ENCODE measurements around the gene TMEM222. TPM values are rescaled to one million over a fixed set of nuclear protein-coding genes. Genes with fewer than 3 reads are reported as not detected.

Gene TMEM222
- polyA plus RNA-seq, 1 donor from 2014 or later, result 80.6 TPM

DNA sequence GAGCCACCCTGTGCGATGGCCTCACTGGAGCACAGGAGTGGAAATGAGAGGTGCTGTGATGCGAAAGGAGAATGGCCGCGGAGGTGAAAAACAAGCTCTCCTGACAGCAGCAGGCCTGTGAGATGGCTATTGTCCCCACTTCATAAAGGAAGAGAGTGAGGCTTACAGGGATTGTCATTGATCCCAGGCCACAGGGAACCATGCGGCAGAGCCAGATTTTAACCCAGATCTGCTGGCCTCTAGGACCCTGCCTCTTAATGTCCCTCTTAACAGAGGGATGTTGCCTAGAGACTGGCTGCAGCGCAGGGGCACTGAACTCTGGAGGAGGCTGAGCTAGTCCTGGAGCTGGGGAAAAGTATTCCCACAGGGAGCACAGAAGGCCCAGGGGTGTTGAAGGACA, 16.8 kb downstream of the TMEM222 start:
- Histone ChIP-seq H3K9ac (ENCODE audit: low read length) (no peak overlapping the region), H3F3A (ENCODE audit: insufficient read depth, low read length, poor library complexity, severe bottlenecking) (no peaks in the 10 kb centered on the region), H3K27me3 (ENCODE audit: insufficient read depth, low read depth, low read length) (no peaks in the 10 kb centered on the region), H3K4me3 (ENCODE audit: low read length) (no peak overlapping the region), H3K4me2 (ENCODE audit: low read length) (no peak overlapping the region), H3K9me2 (ENCODE audit: insufficient read depth, low read length) (no peaks in the 10 kb centered on the region), H3K36me3 (ENCODE audit: insufficient read depth, low read length) (no peaks in the 10 kb centered on the region), H3K9me3 (ENCODE audit: low read length) (no peaks in the 10 kb centered on the region), H3K79me2 (replicated peaks; ENCODE audit: insufficient read depth, low read length) (no peaks in the 10 kb centered on the region), H4K20me1 (ENCODE audit: insufficient read depth) (no peaks in the 10 kb centered on the region), H3K27ac (ENCODE audit: low read length) (no peak overlapping the region), H2AFZ (ENCODE audit: low read depth, low read length) (no peak overlapping the region)
- TF ChIP-seq EP300 (conservative IDR thresholded peaks at IDR 0.05; ENCODE audit: poor library complexity, severe bottlenecking), result no peak
- TF ChIP-seq, protein P1, sequence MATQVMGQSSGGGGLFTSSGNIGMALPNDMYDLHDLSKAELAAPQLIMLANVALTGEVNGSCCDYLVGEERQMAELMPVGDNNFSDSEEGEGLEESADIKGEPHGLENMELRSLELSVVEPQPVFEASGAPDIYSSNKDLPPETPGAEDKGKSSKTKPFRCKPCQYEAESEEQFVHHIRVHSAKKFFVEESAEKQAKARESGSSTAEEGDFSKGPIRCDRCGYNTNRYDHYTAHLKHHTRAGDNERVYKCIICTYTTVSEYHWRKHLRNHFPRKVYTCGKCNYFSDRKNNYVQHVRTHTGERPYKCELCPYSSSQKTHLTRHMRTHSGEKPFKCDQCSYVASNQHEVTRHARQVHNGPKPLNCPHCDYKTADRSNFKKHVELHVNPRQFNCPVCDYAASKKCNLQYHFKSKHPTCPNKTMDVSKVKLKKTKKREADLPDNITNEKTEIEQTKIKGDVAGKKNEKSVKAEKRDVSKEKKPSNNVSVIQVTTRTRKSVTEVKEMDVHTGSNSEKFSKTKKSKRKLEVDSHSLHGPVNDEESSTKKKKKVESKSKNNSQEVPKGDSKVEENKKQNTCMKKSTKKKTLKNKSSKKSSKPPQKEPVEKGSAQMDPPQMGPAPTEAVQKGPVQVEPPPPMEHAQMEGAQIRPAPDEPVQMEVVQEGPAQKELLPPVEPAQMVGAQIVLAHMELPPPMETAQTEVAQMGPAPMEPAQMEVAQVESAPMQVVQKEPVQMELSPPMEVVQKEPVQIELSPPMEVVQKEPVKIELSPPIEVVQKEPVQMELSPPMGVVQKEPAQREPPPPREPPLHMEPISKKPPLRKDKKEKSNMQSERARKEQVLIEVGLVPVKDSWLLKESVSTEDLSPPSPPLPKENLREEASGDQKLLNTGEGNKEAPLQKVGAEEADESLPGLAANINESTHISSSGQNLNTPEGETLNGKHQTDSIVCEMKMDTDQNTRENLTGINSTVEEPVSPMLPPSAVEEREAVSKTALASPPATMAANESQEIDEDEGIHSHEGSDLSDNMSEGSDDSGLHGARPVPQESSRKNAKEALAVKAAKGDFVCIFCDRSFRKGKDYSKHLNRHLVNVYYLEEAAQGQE (IDR thresholded peaks at IDR 0.05; ENCODE audit: borderline replicate concordance), result no peak
- TF ChIP-seq EZH2 (IDR thresholded peaks at IDR 0.05; ENCODE audit: borderline replicate concordance, insufficient read depth, low read length, poor library complexity, severe bottlenecking), result no peak
- TF ChIP-seq CTCF (IDR thresholded peaks at IDR 0.05; ENCODE audit: poor library complexity, severe bottlenecking), result no peak
- TF ChIP-seq POLR2AphosphoS5 (IDR thresholded peaks at IDR 0.05), result no peak
- no peak for TF ChIP-seq TAF1 (IDR thresholded peaks at IDR 0.05; ENCODE audit: low read depth)
- TF ChIP-seq RAD21 (conservative IDR thresholded peaks at IDR 0.05), result no peak
- no peak for TF ChIP-seq MXI1 (conservative IDR thresholded peaks at IDR 0.05; ENCODE audit: poor library complexity, severe bottlenecking)
- TF ChIP-seq SMC3 (conservative IDR thresholded peaks at IDR 0.05; ENCODE audit: poor library complexity), result no peak

DNA sequence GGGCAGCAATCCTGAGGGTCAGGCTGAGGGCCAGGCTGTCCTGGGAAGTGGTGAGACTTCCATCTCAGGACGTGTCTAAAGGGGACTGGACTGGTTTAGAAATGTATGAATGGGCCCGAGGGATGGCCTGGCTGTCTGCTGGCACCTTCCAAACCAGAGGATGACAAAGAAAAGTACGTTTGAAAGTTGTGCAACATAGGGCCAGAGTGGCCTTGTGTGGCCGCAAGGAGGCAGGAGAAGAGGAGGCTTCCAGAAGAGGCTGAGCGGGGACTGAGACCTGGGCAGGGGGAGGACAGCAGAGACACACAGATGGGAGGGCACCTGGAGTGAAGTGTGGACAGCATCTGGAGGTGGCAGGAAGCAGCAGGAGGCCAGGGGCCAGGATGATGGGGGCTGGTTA, 17.2 kb downstream of the TMEM222 start:
- no peak for TF ChIP-seq EZH2 (IDR thresholded peaks at IDR 0.05; ENCODE audit: borderline replicate concordance, insufficient read depth, low read length, poor library complexity, severe bottlenecking)
- no peak for TF ChIP-seq TAF1 (IDR thresholded peaks at IDR 0.05; ENCODE audit: low read depth)
- no peak for TF ChIP-seq RAD21 (conservative IDR thresholded peaks at IDR 0.05)
- no peaks in the 10 kb centered on the region for H3K36me3 ChIP-seq (ENCODE audit: insufficient read depth, low read length)

More for the DNA sequence above, 17.2 kb downstream of the TMEM222 start:
- no peak overlapping the region for H2AFZ ChIP-seq (ENCODE audit: low read depth, low read length)
- H3K79me2 ChIP-seq (replicated peaks; ENCODE audit: insufficient read depth, low read length), result no peaks in the 10 kb centered on the region
- no peak overlapping the region for H3K27ac ChIP-seq (ENCODE audit: low read length)
- H3K4me2 ChIP-seq (ENCODE audit: low read length), result no peak overlapping the region
- H3K9me2 ChIP-seq (ENCODE audit: insufficient read depth, low read length), result no peaks in the 10 kb centered on the region
- no peaks in the 10 kb centered on the region for H3F3A ChIP-seq (ENCODE audit: insufficient read depth, low read length, poor library complexity, severe bottlenecking)
- H3K9ac ChIP-seq (ENCODE audit: low read length), result no peak overlapping the region
- no peaks in the 10 kb centered on the region for H3K9me3 ChIP-seq (ENCODE audit: low read length)
- H3K27me3 ChIP-seq (ENCODE audit: insufficient read depth, low read depth, low read length), result no peaks in the 10 kb centered on the region
- H3K4me3 ChIP-seq (ENCODE audit: low read length), result no peak overlapping the region
- H4K20me1 ChIP-seq (ENCODE audit: insufficient read depth), result no peaks in the 10 kb centered on the region
